ENCODE results near the gene C1RL. TPM values are rescaled to one million over a fixed set of nuclear protein-coding genes. Genes with fewer than 3 reads are reported as not detected.
A peak's percentile ranks its signal among the peaks of the same experiment; 100 is the strongest.

The C1RL gene
- total and polyA plus RNA-seq, 2 donors (not counting 1 experiment from before 2014, with no cell fraction given) = 13.5 to 24.9 TPM

DNA sequence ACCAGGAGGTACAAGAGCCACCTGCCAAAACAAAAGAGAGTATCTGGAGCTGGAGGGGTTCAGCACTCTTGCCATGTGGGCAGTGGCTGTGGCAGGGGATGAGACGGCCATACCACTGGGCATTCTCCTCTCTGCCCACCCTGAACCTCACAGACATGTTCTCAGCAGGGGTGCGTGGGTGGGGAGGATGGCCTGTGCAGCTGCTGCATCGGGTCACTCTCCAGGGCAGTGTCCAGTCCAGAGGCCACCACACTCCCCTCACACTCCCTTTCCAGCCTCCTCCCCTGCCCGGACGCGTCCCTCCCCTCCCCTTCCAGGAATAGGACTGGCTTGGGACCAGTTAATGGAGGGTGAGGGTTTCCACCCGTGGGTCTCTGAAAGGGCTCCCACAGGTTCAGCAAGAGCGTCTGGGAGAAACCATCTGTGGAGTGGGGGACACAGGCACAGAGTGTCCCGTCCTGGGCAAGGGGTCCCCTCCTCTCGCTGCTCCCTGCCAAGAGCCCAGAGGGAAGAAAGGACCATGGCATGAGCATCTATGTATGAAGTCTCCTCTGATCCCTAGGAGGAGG is 17.3 kb downstream of the C1RL start:
- peaks cover 0 to 12% of the 10 kb centered on the region in 2 donors for H3K4me1 ChIP-seq (ENCODE audit: control insufficient read depth in 2 of 2, insufficient read depth in 2 of 2, low read length in 2 of 2)
- H3K79me2 ChIP-seq (ENCODE audit: control insufficient read depth, insufficient read depth, low read length) = no peaks in the 10 kb centered on the region
- no peaks in the 10 kb centered on the region for H3K9me3 Mint-ChIP-seq (ENCODE audit: insufficient read depth)
- peak overlapping the region in 3 of 5 experiments; percentile 35 to 61 (median 53) for H3K4me3 ChIP-seq (ENCODE audit: control extremely low read depth in 1 of 5, extremely low read depth in 1 of 5, insufficient read depth in 1 of 5, low read depth in 2 of 5, low read length in 4 of 5)
- ChIA-PET CTCF (interaction anchor here (0.5 to 2.7 kb wide), 11 partner anchors 16 to 222 kb away, joined by 3 to 12 read pairs (median 4); partner anchors contain the start of gene LPCAT3), POLR2A (interaction anchor here (0.6 kb wide), 1 partner anchor 50 kb away, joined by 4 read pairs; no protein-coding TSS in a partner anchor)
- H3K27ac ChIP-seq (ENCODE audit: low read length in 2 of 2) = no peak overlapping the region
- H3K27me3 Mint-ChIP-seq = peaks cover 4% of the 10 kb centered on the region
- ATAC-seq (ENCODE audit: low read depth) (no peak), DNase-seq (no peak)
- no peaks in the 10 kb centered on the region for H3K36me3 ChIP-seq (replicated peaks in 1 of 2; ENCODE audit: control extremely low read depth in 1 of 2, control insufficient read depth in 1 of 2, extremely low read depth in 1 of 2, insufficient read depth in 2 of 2, low read length in 1 of 2)
- intact Hi-C loops (cut with micrococcal nuclease) = loop anchor here (1.0 to 5.0 kb wide), 4 partner anchors 17 to 222 kb away; partner anchors contain the start of genes LPCAT3 and SPSB2
- peak overlapping the region; percentile 79 for H2AFZ ChIP-seq (ENCODE audit: insufficient read depth, low read depth, low read length, poor library complexity, severe bottlenecking)
- H4K20me1 ChIP-seq (ENCODE audit: control insufficient read depth, insufficient read depth, low read length, poor library complexity, severe bottlenecking) = no peaks in the 10 kb centered on the region
- peaks cover 0 to 3% (median 0%) of the 10 kb centered on the region in 4 experiments for H3K27me3 ChIP-seq (replicated peaks in 1 of 4; ENCODE audit: control extremely low read depth in 1 of 4, control insufficient read depth in 3 of 4, insufficient read depth in 4 of 4, low read length in 3 of 4)
- WGBS (ENCODE audit: insufficient coverage) = 60% methylated on average over 5 of the region's 10 CpGs
- no peak for TF ChIP-seq EZH2 (IDR thresholded peaks at IDR 0.05; ENCODE audit: borderline replicate concordance, insufficient read depth, low read depth, low read length, poor library complexity, severe bottlenecking)
- TF ChIP-seq, protein P1, sequence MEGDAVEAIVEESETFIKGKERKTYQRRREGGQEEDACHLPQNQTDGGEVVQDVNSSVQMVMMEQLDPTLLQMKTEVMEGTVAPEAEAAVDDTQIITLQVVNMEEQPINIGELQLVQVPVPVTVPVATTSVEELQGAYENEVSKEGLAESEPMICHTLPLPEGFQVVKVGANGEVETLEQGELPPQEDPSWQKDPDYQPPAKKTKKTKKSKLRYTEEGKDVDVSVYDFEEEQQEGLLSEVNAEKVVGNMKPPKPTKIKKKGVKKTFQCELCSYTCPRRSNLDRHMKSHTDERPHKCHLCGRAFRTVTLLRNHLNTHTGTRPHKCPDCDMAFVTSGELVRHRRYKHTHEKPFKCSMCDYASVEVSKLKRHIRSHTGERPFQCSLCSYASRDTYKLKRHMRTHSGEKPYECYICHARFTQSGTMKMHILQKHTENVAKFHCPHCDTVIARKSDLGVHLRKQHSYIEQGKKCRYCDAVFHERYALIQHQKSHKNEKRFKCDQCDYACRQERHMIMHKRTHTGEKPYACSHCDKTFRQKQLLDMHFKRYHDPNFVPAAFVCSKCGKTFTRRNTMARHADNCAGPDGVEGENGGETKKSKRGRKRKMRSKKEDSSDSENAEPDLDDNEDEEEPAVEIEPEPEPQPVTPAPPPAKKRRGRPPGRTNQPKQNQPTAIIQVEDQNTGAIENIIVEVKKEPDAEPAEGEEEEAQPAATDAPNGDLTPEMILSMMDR (IDR thresholded peaks at IDR 0.05) = no peak
- H3K9me3 ChIP-seq (ENCODE audit: control extremely low read depth in 1 of 3, control insufficient read depth in 2 of 3, insufficient read depth in 1 of 3, low read length in 2 of 3) = no peaks in the 10 kb centered on the region
- peak overlapping the region; percentile 90 for H3K4me3 Mint-ChIP-seq
- H3K4me2 ChIP-seq (replicated peaks; ENCODE audit: low read depth, low read length, poor library complexity, severe bottlenecking) = peak overlapping the region; percentile 70
- peak overlapping the region; percentile 62 for H3K9ac ChIP-seq (ENCODE audit: low read length)
- peaks cover 9% of the 10 kb centered on the region for H3K4me1 Mint-ChIP-seq
- no peak overlapping the region for H3K27ac Mint-ChIP-seq

DNA sequence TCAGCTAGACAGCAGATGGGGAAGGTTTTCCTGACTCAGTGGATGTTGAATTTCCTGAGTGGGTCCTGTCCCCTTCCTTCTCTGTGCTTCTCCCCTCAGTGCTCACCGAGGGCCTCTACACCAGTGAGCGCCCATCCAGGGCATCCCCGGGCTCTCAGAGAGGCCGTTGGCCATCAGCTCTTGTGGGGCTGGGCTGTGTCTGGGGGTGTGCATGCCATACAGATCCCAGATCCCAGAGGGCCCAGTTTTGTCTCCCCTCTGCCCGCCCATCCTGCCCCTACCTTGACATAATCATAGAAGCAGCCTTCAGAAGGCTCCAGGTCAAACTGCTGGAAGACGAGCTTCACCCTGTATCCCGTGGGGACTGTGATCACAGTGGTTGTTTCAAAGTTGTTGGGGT is 17.8 kb downstream of the C1RL start:
- Mint-ChIP-seq H3K9me3 (ENCODE audit: insufficient read depth) (no peaks in the 10 kb centered on the region), H3K27ac (no peak overlapping the region), H3K27me3 (peaks cover 4% of the 10 kb centered on the region), H3K4me1 (peaks cover 9% of the 10 kb centered on the region), H3K4me3 (no peak overlapping the region)
- Histone ChIP-seq H3K4me3 (ENCODE audit: control extremely low read depth in 1 of 5, extremely low read depth in 1 of 5, insufficient read depth in 1 of 5, low read depth in 2 of 5, low read length in 4 of 5) (no peak overlapping the region), H4K20me1 (ENCODE audit: control insufficient read depth, insufficient read depth, low read length, poor library complexity, severe bottlenecking) (no peaks in the 10 kb centered on the region), H3K4me1 (ENCODE audit: control insufficient read depth in 2 of 2, insufficient read depth in 2 of 2, low read length in 2 of 2) (peaks cover 0 to 12% of the 10 kb centered on the region in 2 donors), H3K27ac (ENCODE audit: low read length in 2 of 2) (no peak overlapping the region), H3K4me2 (replicated peaks; ENCODE audit: low read depth, low read length, poor library complexity, severe bottlenecking) (no peak overlapping the region), H2AFZ (ENCODE audit: insufficient read depth, low read depth, low read length, poor library complexity, severe bottlenecking) (no peak overlapping the region), H3K9me3 (ENCODE audit: control extremely low read depth in 1 of 3, control insufficient read depth in 2 of 3, insufficient read depth in 1 of 3, low read length in 2 of 3) (no peaks in the 10 kb centered on the region), H3K9ac (ENCODE audit: low read length) (no peak overlapping the region), H3K27me3 (replicated peaks in 1 of 4; ENCODE audit: control extremely low read depth in 1 of 4, control insufficient read depth in 3 of 4, insufficient read depth in 4 of 4, low read length in 3 of 4) (peaks cover 0 to 3% (median 0%) of the 10 kb centered on the region in 4 experiments), H3K36me3 (replicated peaks in 1 of 2; ENCODE audit: control extremely low read depth in 1 of 2, control insufficient read depth in 1 of 2, extremely low read depth in 1 of 2, insufficient read depth in 2 of 2, low read length in 1 of 2) (no peaks in the 10 kb centered on the region), H3K79me2 (ENCODE audit: control insufficient read depth, insufficient read depth, low read length) (no peaks in the 10 kb centered on the region)
- ATAC-seq (ENCODE audit: low read depth) (no peak), DNase-seq (no peak)
- WGBS (ENCODE audit: insufficient coverage) = 100% methylated on average over 2 of the region's 7 CpGs
- intact Hi-C loops (cut with micrococcal nuclease) = loop anchor here (5.0 kb wide), 1 partner anchor 74 kb away; the partner anchor contains the start of gene LPCAT3
- ChIA-PET CTCF (interaction anchor here (0.5 to 2.7 kb wide), 9 partner anchors 16 to 221 kb away, joined by 3 to 12 read pairs (median 3); partner anchors contain the start of genes C12orf57, LPCAT3 and RNU7-1), POLR2A (interaction anchor here (0.6 kb wide), 1 partner anchor 50 kb away, joined by 4 read pairs; no protein-coding TSS in a partner anchor)
- TF ChIP-seq EZH2 (IDR thresholded peaks at IDR 0.05; ENCODE audit: borderline replicate concordance, insufficient read depth, low read depth, low read length, poor library complexity, severe bottlenecking) = no peak
- TF ChIP-seq, protein P1 (IDR thresholded peaks at IDR 0.05) = no peak

Data from B cell (primary cell).